ENCODE data around the gene ENOX1.
"Not testable (repeated sequence)": the region's sequence is repeated elsewhere in the genome, so short reads cannot be mapped to it uniquely, and the experiment has no call there.

ENOX1 gene

GRCh38 chr13:43170506-43170905 lies 616.3 kb downstream of the ENOX1 start:
- Histone ChIP-seq H3K4me3 (ENCODE audit: low read length) (no peak overlapping the region), H3K36me3 (ENCODE audit: insufficient read depth, low read length) (no peaks in the 10 kb centered on the region), H3K4me1 (ENCODE audit: insufficient read depth, low read length) (no peaks in the 10 kb centered on the region), H3K27me3 (ENCODE audit: insufficient read depth, low read length) (no peaks in the 10 kb centered on the region), H2AFZ (ENCODE audit: low read depth, low read length) (no peak overlapping the region), H3K9me3 (ENCODE audit: low read length) (no peaks in the 10 kb centered on the region)

- not testable (repeated sequence) for H3K4me3 ChIP-seq (ENCODE audit: low read length); H2AFZ ChIP-seq (ENCODE audit: low read depth, low read length); H3K4me1 ChIP-seq (ENCODE audit: insufficient read depth, low read length); H3K9me3 ChIP-seq (ENCODE audit: low read length); H3K27me3 ChIP-seq (ENCODE audit: insufficient read depth, low read length); H3K36me3 ChIP-seq (ENCODE audit: insufficient read depth, low read length)
Observed at GRCh38 chr13:43168434-43168833, 618.3 kb downstream of the ENOX1 start.

DNA sequence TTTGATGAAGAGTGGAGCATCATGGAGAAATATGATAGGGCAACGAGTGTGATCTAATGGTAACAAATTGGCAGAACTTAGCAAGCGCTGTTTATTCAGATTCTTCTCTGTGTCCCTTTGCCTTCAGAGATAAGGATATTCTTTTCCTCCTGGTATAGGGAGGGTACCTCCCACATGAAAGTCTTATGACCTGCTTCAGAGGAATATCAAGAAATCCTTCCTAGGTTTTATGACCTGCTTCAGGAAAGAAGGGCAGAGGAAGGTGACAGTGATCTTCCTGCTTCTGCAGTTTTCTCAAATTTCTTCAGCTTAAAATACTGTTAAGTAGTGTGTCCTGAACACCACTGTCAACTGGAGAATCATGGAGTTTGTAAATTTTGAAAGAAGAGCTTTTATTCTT lies 619.0 kb downstream of the ENOX1 start:
- no peaks in the 10 kb centered on the region for H3K36me3 ChIP-seq (ENCODE audit: insufficient read depth, low read length)
- no peaks in the 10 kb centered on the region for H3K4me1 ChIP-seq (ENCODE audit: insufficient read depth, low read length)
- H3K27me3 ChIP-seq (ENCODE audit: insufficient read depth, low read length) = no peaks in the 10 kb centered on the region
- H2AFZ ChIP-seq (ENCODE audit: low read depth, low read length) = no peak overlapping the region
- no peak overlapping the region for H3K4me3 ChIP-seq (ENCODE audit: low read length)
- H3K9me3 ChIP-seq (ENCODE audit: low read length) = no peaks in the 10 kb centered on the region

DNA sequence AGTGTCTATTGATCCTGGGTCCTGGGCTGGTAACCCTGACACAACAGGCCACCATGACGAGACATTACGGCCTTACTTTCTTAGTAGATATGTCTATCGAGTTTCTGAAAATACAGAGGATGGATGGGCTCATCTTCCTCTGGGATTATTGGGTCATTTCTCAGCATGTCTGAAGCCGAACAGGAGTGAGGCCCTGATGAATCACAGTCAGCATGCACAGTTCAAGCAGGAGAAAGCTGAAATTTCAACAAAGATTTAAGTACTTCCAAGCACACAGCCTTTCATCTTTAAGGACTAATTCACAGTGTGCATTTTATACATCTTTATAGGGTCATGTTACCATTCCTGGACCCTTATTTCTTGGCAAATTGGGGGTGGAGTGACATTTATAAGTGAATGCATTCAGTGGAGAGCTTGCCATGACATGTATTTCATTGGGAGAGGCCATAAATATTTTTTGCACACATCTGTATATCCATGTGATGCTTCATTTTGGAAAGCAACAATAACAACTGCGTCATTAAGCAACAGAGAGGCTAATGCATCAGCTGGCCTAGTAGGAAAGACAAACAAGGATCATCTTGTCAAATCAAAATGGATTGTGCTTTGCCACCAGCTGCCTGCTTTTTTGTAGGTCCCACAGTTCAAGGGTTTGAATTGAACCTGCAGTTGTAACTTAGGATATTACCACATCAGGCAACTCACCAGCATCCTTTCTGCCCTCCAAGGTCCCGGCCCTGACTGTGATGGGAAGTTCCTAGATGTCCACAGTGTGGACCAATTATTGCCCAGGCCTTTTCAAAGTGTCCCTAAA lies 619.9 kb downstream of the ENOX1 start:
- H3K36me3 ChIP-seq (ENCODE audit: insufficient read depth, low read length) = no peaks in the 10 kb centered on the region
- H2AFZ ChIP-seq (ENCODE audit: low read depth, low read length) = no peak overlapping the region
- no peaks in the 10 kb centered on the region for H3K4me1 ChIP-seq (ENCODE audit: insufficient read depth, low read length)
- H3K27me3 ChIP-seq (ENCODE audit: insufficient read depth, low read length) = no peaks in the 10 kb centered on the region
- no peak overlapping the region for H3K4me3 ChIP-seq (ENCODE audit: low read length)
- H3K9me3 ChIP-seq (ENCODE audit: low read length) = no peaks in the 10 kb centered on the region

All from neuron (in vitro differentiated cells).